Activated CD8-positive, alpha-beta T cell treated with anti-CD3 and anti-CD28 coated beads for 36 hours (primary cell): Measurements from ENCODE around the gene ZBTB9. TPM values are rescaled to one million over a fixed set of nuclear protein-coding genes. Genes with fewer than 3 reads are reported as not detected.
"Not testable (repeated sequence)": the region's sequence is repeated elsewhere in the genome, so short reads cannot be mapped to it uniquely, and the experiment has no call there.

Experiments
- ATAC-seq: fragments of 200-7000 bp; cut with Tn5 transposase; one replicate; pipeline ENCODE4 v1.10.0; 2021; ENCODE audit warnings: mild to moderate bottlenecking, moderate library complexity
- CTCF ChIA-PET: fragments of 350-600 bp; sonication (Branson Sonifier 250); formaldehyde crosslinking; loops from one replicate; lab custom pipeline; 2021; ENCODE audit warnings: antibody characterized with exemption; lab: Charles Lee
- POLR2A ChIA-PET: fragments of 350-600 bp; sonication (Branson Sonifier 250); formaldehyde crosslinking; loops from one replicate; lab custom pipeline; 2021; ENCODE audit warnings: antibody characterized with exemption; lab: Charles Lee
- DNase-seq: peaks from one replicate; pipeline ENCODE4 v3.0.0-alpha.2; 2020
- H3K27ac Mint-ChIP-seq: one replicate; pipeline ENCODE4 v1.8.0; 2021; ENCODE audit warnings: mild to moderate bottlenecking, mixed read lengths
- H3K27me3 Mint-ChIP-seq: one replicate; pipeline ENCODE4 v1.8.0; 2021; ENCODE audit warnings: mixed read lengths
- H3K36me3 Mint-ChIP-seq: one replicate; pipeline ENCODE4 v1.8.0; 2021; ENCODE audit warnings: low read depth, mixed read lengths
- H3K4me1 Mint-ChIP-seq: one replicate; pipeline ENCODE4 v1.8.0; 2021; ENCODE audit warnings: low read depth, mixed read lengths
- H3K4me3 Mint-ChIP-seq: one replicate; pipeline ENCODE4 v1.8.0; 2021; ENCODE audit warnings: mild to moderate bottlenecking, moderate library complexity, mixed read lengths
- H3K9me3 Mint-ChIP-seq: one replicate; pipeline ENCODE4 v1.8.0; 2021; ENCODE audit warnings: mixed read lengths
- CTCF ChIP-seq: fragments of 200-600 bp; IDR thresholded peaks from one replicate; pipeline ENCODE4 v1.8.0; 2022; ENCODE audit warnings: antibody characterized with exemption, mild to moderate bottlenecking
- intact Hi-C: fragments of 100-400 bp; cut with micrococcal nuclease; formaldehyde crosslinking; loops from one replicate; pipeline ENCODE4 v1.10.0; 2022
- total RNA-seq, 2 experiments: library from RNA; stranded (reverse); gene quantifications; one replicate each; pipeline ENCODE4 v1.2.3, GENCODE V29; 2021

The ZBTB9 gene
- total RNA-seq, 2 experiments from 2014 or later: 7.8 to 8.7 TPM

- H3K27ac Mint-ChIP-seq: no peak overlapping the region
- ATAC-seq (no peak), DNase-seq (no peak)
- H3K36me3 Mint-ChIP-seq: no peaks in the 10 kb centered on the region
- no peak overlapping the region for H3K4me3 Mint-ChIP-seq
- POLR2A ChIA-PET: no interaction called here
- H3K27me3 Mint-ChIP-seq: peaks cover 1% of the 10 kb centered on the region
- CTCF ChIA-PET: interaction anchor here (0.7 to 1.2 kb wide), 2 partner anchors 22 to 242 kb away, joined by 3 read pairs; partner anchors contain the start of gene UQCC2
- no peak for TF ChIP-seq CTCF
- no peaks in the 10 kb centered on the region for H3K4me1 Mint-ChIP-seq
- intact Hi-C loops: no loop called here
- H3K9me3 Mint-ChIP-seq: no peaks in the 10 kb centered on the region
Measured at GRCh38 chr6:33469661-33470060, 15.3 kb downstream of the ZBTB9 start.

- ChIA-PET CTCF (interaction anchor here (1.0 kb wide), 1 partner anchor 15 kb away, joined by 3 read pairs; no protein-coding TSS in a partner anchor), POLR2A (no interaction called here)
- intact Hi-C loops: no loop called here
- ATAC-seq (no peak), DNase-seq (no peak)
- H3K27me3 Mint-ChIP-seq: no peaks in the 10 kb centered on the region
- H3K4me1 Mint-ChIP-seq: no peaks in the 10 kb centered on the region
- H3K27ac Mint-ChIP-seq: no peak overlapping the region
- no peak overlapping the region for H3K4me3 Mint-ChIP-seq
- no peaks in the 10 kb centered on the region for H3K9me3 Mint-ChIP-seq
- no peaks in the 10 kb centered on the region for H3K36me3 Mint-ChIP-seq
- no peak for TF ChIP-seq CTCF
Measured at GRCh38 chr6:33477864-33478263, 23.5 kb downstream of the ZBTB9 start.

GRCh38 chr6:33481192-33481591 is 26.8 kb downstream of the ZBTB9 start:
- no peaks in the 10 kb centered on the region for H3K36me3 Mint-ChIP-seq
- no peak overlapping the region for H3K27ac Mint-ChIP-seq
- ATAC-seq: no peak
- POLR2A ChIA-PET: interaction anchor here (1.3 kb wide), 1 partner anchor 9 kb away, joined by 3 read pairs; no protein-coding TSS in a partner anchor
- intact Hi-C loops: no loop called here
- DNase-seq: peak; percentile 7
- H3K27me3 Mint-ChIP-seq: no peaks in the 10 kb centered on the region
- CTCF ChIA-PET: no interaction called here
- no peaks in the 10 kb centered on the region for H3K4me1 Mint-ChIP-seq
- TF ChIP-seq CTCF: no peak
- H3K9me3 Mint-ChIP-seq: no peaks in the 10 kb centered on the region
- no peak overlapping the region for H3K4me3 Mint-ChIP-seq

- H3K36me3 Mint-ChIP-seq, H3K4me3 Mint-ChIP-seq, intact Hi-C loops, H3K27ac Mint-ChIP-seq, POLR2A ChIA-PET, H3K27me3 Mint-ChIP-seq, DNase-seq, ATAC-seq, H3K9me3 Mint-ChIP-seq, CTCF ChIA-PET, H3K4me1 Mint-ChIP-seq: not testable (repeated sequence)
Measured at GRCh38 chr6:33482620-33483019, 28.2 kb downstream of the ZBTB9 start.

- POLR2A ChIA-PET: no interaction called here
- TF ChIP-seq CTCF: no peak
- H3K27ac Mint-ChIP-seq: no peak overlapping the region
- ATAC-seq (no peak), DNase-seq (no peak)
- intact Hi-C loops: no loop called here
- no peaks in the 10 kb centered on the region for H3K4me1 Mint-ChIP-seq
- CTCF ChIA-PET: no interaction called here
- no peak overlapping the region for H3K4me3 Mint-ChIP-seq
- no peaks in the 10 kb centered on the region for H3K9me3 Mint-ChIP-seq
- H3K27me3 Mint-ChIP-seq: no peaks in the 10 kb centered on the region
- H3K36me3 Mint-ChIP-seq: no peaks in the 10 kb centered on the region
Measured at GRCh38 chr6:33483678-33484077, 29.3 kb downstream of the ZBTB9 start.

- POLR2A ChIA-PET, H3K4me3 Mint-ChIP-seq: not testable (repeated sequence)
Measured at GRCh38 chr6:33484673-33485262, 30.4 kb downstream of the ZBTB9 start.

GRCh38 chr6:33485680-33486079 is 31.3 kb downstream of the ZBTB9 start:
- H3K4me1 Mint-ChIP-seq, intact Hi-C loops, DNase-seq, H3K27ac Mint-ChIP-seq, ATAC-seq, POLR2A ChIA-PET, H3K9me3 Mint-ChIP-seq, H3K4me3 Mint-ChIP-seq, CTCF ChIA-PET, H3K36me3 Mint-ChIP-seq, H3K27me3 Mint-ChIP-seq: not testable (repeated sequence)

More at GRCh38 chr6:33484673-33485262, 30.4 kb downstream of the ZBTB9 start:
- H3K27me3 Mint-ChIP-seq, H3K27ac Mint-ChIP-seq, ATAC-seq, H3K9me3 Mint-ChIP-seq, DNase-seq, H3K36me3 Mint-ChIP-seq, H3K4me1 Mint-ChIP-seq, CTCF ChIA-PET, intact Hi-C loops: not testable (repeated sequence)
